Mammary epithelial cell (primary cell): Measurements from ENCODE around the gene DYSF.

Experiments used
- EZH2 ChIP-seq: IDR thresholded peaks from 2 replicates; pipeline ENCODE4 v1.6.1; 2012; ENCODE audit warnings: low read length, inconsistent platforms, borderline replicate concordance
- TF ChIP-seq, protein P1 (sequence below), 2 donors: IDR thresholded peaks in 1 of 2; conservative IDR thresholded peaks in 1 of 2; 2 replicates each; pipeline ENCODE4 v1.5.1; 2011 to 2012; ENCODE audit warnings: inconsistent platforms in 2 of 2, low read length in 2 of 2, mild to moderate bottlenecking in 2 of 2, control low read depth in 1 of 2, low read depth in 1 of 2; ENCODE audit not compliant: insufficient read depth in 1 of 2; ENCODE audit errors: extremely low read depth in 1 of 2

DNA sequence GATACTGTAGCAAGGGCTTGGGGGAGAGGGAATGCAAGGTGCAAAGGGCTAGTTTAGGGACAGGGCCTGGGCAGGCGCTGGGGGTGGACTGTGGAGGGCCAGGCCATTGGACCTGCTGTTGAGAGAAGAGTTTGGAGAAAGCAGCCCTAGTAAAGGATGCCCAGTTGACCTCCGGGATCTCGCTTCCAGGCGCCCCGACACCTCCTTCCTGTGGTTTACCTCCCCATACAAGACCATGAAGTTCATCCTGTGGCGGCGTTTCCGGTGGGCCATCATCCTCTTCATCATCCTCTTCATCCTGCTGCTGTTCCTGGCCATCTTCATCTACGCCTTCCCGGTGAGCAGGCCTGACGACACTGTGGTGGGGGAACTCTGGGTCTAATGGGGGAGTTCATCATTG lies 229.0 kb downstream of the DYSF start:
- TF ChIP-seq, protein P1, sequence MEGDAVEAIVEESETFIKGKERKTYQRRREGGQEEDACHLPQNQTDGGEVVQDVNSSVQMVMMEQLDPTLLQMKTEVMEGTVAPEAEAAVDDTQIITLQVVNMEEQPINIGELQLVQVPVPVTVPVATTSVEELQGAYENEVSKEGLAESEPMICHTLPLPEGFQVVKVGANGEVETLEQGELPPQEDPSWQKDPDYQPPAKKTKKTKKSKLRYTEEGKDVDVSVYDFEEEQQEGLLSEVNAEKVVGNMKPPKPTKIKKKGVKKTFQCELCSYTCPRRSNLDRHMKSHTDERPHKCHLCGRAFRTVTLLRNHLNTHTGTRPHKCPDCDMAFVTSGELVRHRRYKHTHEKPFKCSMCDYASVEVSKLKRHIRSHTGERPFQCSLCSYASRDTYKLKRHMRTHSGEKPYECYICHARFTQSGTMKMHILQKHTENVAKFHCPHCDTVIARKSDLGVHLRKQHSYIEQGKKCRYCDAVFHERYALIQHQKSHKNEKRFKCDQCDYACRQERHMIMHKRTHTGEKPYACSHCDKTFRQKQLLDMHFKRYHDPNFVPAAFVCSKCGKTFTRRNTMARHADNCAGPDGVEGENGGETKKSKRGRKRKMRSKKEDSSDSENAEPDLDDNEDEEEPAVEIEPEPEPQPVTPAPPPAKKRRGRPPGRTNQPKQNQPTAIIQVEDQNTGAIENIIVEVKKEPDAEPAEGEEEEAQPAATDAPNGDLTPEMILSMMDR (conservative IDR thresholded peaks at IDR 0.05 in 1 of 2, IDR thresholded peaks at IDR 0.05 in 1 of 2; ENCODE audit: extremely low read depth in 1 of 2, insufficient read depth in 1 of 2, low read depth in 1 of 2, low read length in 2 of 2): no peak
- TF ChIP-seq EZH2: no peak
